ENCODE results near the gene GPRIN3.
A peak's percentile ranks its signal among the peaks of the same experiment; 100 is the strongest.

GPRIN3 gene

GRCh38 chr4:89301003-89301402 lies 6.6 kb downstream of the GPRIN3 start:
- no peaks in the 10 kb centered on the region for H3K27me3 ChIP-seq (ENCODE audit: insufficient read depth, poor library complexity, severe bottlenecking)
- no peak for DNase-seq (ENCODE audit: low read depth in 1 of 2, low spot score in 1 of 2)
- H3K4me3 ChIP-seq (replicated peaks; ENCODE audit: insufficient read depth, low read length), result no peak overlapping the region
- no peak overlapping the region for H3K27ac ChIP-seq (replicated peaks)
- no peak for TF ChIP-seq POLR2AphosphoS5 (IDR thresholded peaks at IDR 0.05; ENCODE audit: low read depth)
- TF ChIP-seq, protein P1, sequence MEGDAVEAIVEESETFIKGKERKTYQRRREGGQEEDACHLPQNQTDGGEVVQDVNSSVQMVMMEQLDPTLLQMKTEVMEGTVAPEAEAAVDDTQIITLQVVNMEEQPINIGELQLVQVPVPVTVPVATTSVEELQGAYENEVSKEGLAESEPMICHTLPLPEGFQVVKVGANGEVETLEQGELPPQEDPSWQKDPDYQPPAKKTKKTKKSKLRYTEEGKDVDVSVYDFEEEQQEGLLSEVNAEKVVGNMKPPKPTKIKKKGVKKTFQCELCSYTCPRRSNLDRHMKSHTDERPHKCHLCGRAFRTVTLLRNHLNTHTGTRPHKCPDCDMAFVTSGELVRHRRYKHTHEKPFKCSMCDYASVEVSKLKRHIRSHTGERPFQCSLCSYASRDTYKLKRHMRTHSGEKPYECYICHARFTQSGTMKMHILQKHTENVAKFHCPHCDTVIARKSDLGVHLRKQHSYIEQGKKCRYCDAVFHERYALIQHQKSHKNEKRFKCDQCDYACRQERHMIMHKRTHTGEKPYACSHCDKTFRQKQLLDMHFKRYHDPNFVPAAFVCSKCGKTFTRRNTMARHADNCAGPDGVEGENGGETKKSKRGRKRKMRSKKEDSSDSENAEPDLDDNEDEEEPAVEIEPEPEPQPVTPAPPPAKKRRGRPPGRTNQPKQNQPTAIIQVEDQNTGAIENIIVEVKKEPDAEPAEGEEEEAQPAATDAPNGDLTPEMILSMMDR (IDR thresholded peaks at IDR 0.05; ENCODE audit: insufficient read depth, low read length), result no peak
- no peak for TF ChIP-seq REST (IDR thresholded peaks at IDR 0.05; ENCODE audit: insufficient replicate concordance, low read depth)
- TF ChIP-seq SPI1 (IDR thresholded peaks at IDR 0.05; ENCODE audit: borderline replicate concordance, low read depth), result no peak
- TF ChIP-seq GABPA (IDR thresholded peaks at IDR 0.05; ENCODE audit: low read depth), result no peak

DNA sequence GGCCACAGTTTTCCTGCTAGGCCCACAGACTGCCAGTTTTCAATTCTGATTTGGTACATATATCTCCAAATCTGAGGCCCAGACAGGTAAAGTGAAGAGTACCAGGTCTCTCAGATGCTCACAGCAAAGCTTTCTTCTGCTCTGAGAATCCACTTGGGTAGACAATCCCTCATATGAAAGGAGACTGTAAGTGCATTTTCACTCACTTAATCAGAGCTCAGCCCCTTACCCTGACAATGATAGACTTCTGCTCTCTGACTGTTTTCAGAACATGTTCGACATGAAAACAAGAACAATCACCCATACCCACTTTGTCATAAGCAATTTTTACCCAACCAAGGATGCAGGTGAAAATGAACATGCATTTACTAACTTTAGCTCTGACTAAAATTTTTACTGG lies 7.1 kb downstream of the GPRIN3 start:
- H3K4me3 ChIP-seq (replicated peaks; ENCODE audit: insufficient read depth, low read length), result no peak overlapping the region

GRCh38 chr4:89300060-89300459 lies 7.5 kb downstream of the GPRIN3 start:
- Histone ChIP-seq H3K27me3 (ENCODE audit: insufficient read depth, poor library complexity, severe bottlenecking) (no peaks in the 10 kb centered on the region), H3K4me3 (replicated peaks; ENCODE audit: insufficient read depth, low read length) (no peak overlapping the region), H3K27ac (replicated peaks) (no peak overlapping the region)
- DNase-seq (ENCODE audit: low read depth in 1 of 2, low spot score in 1 of 2), result no peak
- no peak for TF ChIP-seq POLR2AphosphoS5 (IDR thresholded peaks at IDR 0.05; ENCODE audit: low read depth)
- TF ChIP-seq SPI1 (IDR thresholded peaks at IDR 0.05; ENCODE audit: borderline replicate concordance, low read depth), result no peak
- TF ChIP-seq, protein P1 (IDR thresholded peaks at IDR 0.05; ENCODE audit: insufficient read depth, low read length), result no peak

More for the DNA sequence above, 7.1 kb downstream of the GPRIN3 start:
- DNase-seq (ENCODE audit: low read depth in 1 of 2, low spot score in 1 of 2), result no peak
- Histone ChIP-seq H3K27me3 (ENCODE audit: insufficient read depth, poor library complexity, severe bottlenecking) (no peaks in the 10 kb centered on the region), H3K27ac (replicated peaks) (no peak overlapping the region)
- TF ChIP-seq POLR2AphosphoS5 (IDR thresholded peaks at IDR 0.05; ENCODE audit: low read depth), result no peak
- TF ChIP-seq, protein P1 (IDR thresholded peaks at IDR 0.05; ENCODE audit: insufficient read depth, low read length), result no peak
- no peak for TF ChIP-seq REST (IDR thresholded peaks at IDR 0.05; ENCODE audit: insufficient replicate concordance, low read depth)
- no peak for TF ChIP-seq GABPA (IDR thresholded peaks at IDR 0.05; ENCODE audit: low read depth)
- no peak for TF ChIP-seq SPI1 (IDR thresholded peaks at IDR 0.05; ENCODE audit: borderline replicate concordance, low read depth)

DNA sequence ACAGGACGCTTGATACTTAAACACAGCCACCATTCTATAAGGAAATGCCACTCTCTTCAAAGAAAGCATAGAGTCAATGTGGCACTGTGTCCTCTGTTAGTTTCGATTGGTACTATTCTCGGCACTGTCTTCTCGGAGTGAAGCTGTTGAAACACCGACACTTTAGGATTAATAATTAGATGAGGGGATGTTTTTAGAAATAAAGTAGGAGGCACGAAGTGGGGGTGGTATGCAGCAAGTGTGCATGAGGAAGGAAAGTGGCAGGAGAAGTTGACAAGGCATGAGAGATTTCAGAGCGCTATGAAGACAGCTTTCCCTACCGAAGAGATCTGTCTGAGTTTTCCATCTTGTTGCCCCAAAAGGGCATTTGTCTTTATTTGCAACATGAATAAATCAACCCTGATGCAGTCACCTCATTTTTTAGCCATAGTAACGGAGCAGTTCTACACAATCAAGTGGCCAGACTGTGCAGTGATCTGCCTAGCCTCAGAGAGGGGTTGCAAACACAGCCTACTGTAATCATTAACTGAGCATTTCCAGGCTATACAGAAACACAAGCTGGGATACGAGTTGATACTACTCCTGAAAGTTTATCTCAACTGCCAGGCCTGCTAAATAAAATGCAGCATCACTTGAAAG lies 8.3 kb downstream of the GPRIN3 start:
- no peak overlapping the region for H3K27ac ChIP-seq (replicated peaks)

More for the DNA sequence above, 8.3 kb downstream of the GPRIN3 start:
- TF ChIP-seq, protein P1 (IDR thresholded peaks at IDR 0.05; ENCODE audit: insufficient read depth, low read length), result no peak
- TF ChIP-seq POLR2AphosphoS5 (IDR thresholded peaks at IDR 0.05; ENCODE audit: low read depth), result no peak
- no peaks in the 10 kb centered on the region for H3K27me3 ChIP-seq (ENCODE audit: insufficient read depth, poor library complexity, severe bottlenecking)
- no peak for DNase-seq (ENCODE audit: low read depth in 1 of 2, low spot score in 1 of 2)
- peak overlapping the region; percentile 4; the same call in 1 of the 2 replicates for H3K4me3 ChIP-seq (replicated peaks; ENCODE audit: insufficient read depth, low read length)

Measured in HL-60 (cell line).